WTC11 (cell line): ENCODE results near the gene USF1.

Experiments
- CREB1 ChIP-seq: sonication (generic); formaldehyde crosslinking; IDR thresholded peaks from 2 replicates; pipeline ENCODE4 v1.8.0; 2023; ENCODE audit warnings: mild to moderate bottlenecking, missing genetic modification reagents
- CTCF ChIP-seq: fragments of 200-600 bp; IDR thresholded peaks from 2 replicates; pipeline ENCODE4 v1.8.0; 2022; ENCODE audit warnings: antibody characterized with exemption
- PRDM15 ChIP-seq: sonication (generic); formaldehyde crosslinking; IDR thresholded peaks from 2 replicates; pipeline ENCODE4 v1.8.0; 2022; ENCODE audit warnings: missing genetic modification reagents
- ZNF232 ChIP-seq: sonication (generic); formaldehyde crosslinking; IDR thresholded peaks from 2 replicates; pipeline ENCODE4 v1.8.0; 2022; ENCODE audit warnings: mild to moderate bottlenecking, missing genetic modification reagents

GRCh38 chr1:161081519-161081918 is 35.7 kb upstream of the USF1 start:
- TF ChIP-seq CTCF (no peak), ZNF232 (CRISPR knock-in tag) (no peak), PRDM15 (no peak), CREB1 (CRISPR knock-in tag) (no peak)
